HuH-7.5 (cell line): ENCODE data around the gene ZBTB20.

Source experiments
- DNase-seq: peaks from one replicate; pipeline ENCODE4 v3.0.0; 2011; ENCODE audit warnings: low spot score

Gene ZBTB20

GRCh38 chr3:114572364-114573062 is 574.6 kb downstream of the ZBTB20 start:
- no peak for DNase-seq

GRCh38 chr3:114571363-114571762 is 575.7 kb downstream of the ZBTB20 start:
- DNase-seq, result no peak

GRCh38 chr3:114569186-114569585 is 577.9 kb downstream of the ZBTB20 start:
- DNase-seq, result no peak

GRCh38 chr3:114567771-114568170 is 579.3 kb downstream of the ZBTB20 start:
- no peak for DNase-seq

GRCh38 chr3:114566767-114567166 is 580.3 kb downstream of the ZBTB20 start:
- DNase-seq, result no peak

- no peak for DNase-seq
These were observed 580.8 kb downstream of the ZBTB20 start for GRCh38 chr3:114566162-114566755.

- no peak for DNase-seq
These were observed 581.9 kb downstream of the ZBTB20 start for GRCh38 chr3:114565216-114565615.

- DNase-seq, result no peak
These were observed 583.4 kb downstream of the ZBTB20 start for GRCh38 chr3:114563720-114564119.

- DNase-seq, result no peak
These were observed 584.5 kb downstream of the ZBTB20 start for GRCh38 chr3:114562557-114562956.

GRCh38 chr3:114558271-114558670 is 588.8 kb downstream of the ZBTB20 start:
- DNase-seq, result no peak

GRCh38 chr3:114557791-114558190 is 589.3 kb downstream of the ZBTB20 start:
- no peak for DNase-seq

GRCh38 chr3:114556657-114557213 is 590.4 kb downstream of the ZBTB20 start:
- DNase-seq, result no peak

- DNase-seq, result no peak
These were observed 592.4 kb downstream of the ZBTB20 start for GRCh38 chr3:114554731-114555130.

- no peak for DNase-seq
These were observed 593.0 kb downstream of the ZBTB20 start for GRCh38 chr3:114553949-114554593.

- DNase-seq, result no peak
These were observed 594.6 kb downstream of the ZBTB20 start for GRCh38 chr3:114552527-114552812.

- no peak for DNase-seq
These were observed 595.1 kb downstream of the ZBTB20 start for GRCh38 chr3:114551770-114552526.

- no peak for DNase-seq
These were observed 596.9 kb downstream of the ZBTB20 start for GRCh38 chr3:114550165-114550564.

- DNase-seq, result no peak
These were observed 601.9 kb downstream of the ZBTB20 start for GRCh38 chr3:114545193-114545592.

GRCh38 chr3:114542359-114542758 is 604.7 kb downstream of the ZBTB20 start:
- DNase-seq, result no peak

- DNase-seq, result no peak
These were observed 607.6 kb downstream of the ZBTB20 start for GRCh38 chr3:114539525-114539924.

GRCh38 chr3:114538211-114538610 is 608.9 kb downstream of the ZBTB20 start:
- DNase-seq, result no peak

GRCh38 chr3:114528517-114528916 is 618.6 kb downstream of the ZBTB20 start:
- DNase-seq, result no peak
